Lung (tissue), 12 donors: Measurements from ENCODE around the gene PCBP4. TPM values are rescaled to one million over a fixed set of nuclear protein-coding genes. Genes with fewer than 3 reads are reported as not detected.

ENCODE experiments used
- ATAC-seq: fragments of 200-7000 bp; cut with Tn5 transposase; one replicate; pipeline ENCODE4 v1.9.1; 2020; ENCODE audit warnings: moderate number of reproducible peaks; ENCODE audit not compliant: insufficient read depth, low FRiP score
- DNase-seq, 3 donors: peaks; one replicate each; pipeline ENCODE4 v3.0.0-alpha.2; 2013 to 2017
- H3K27ac ChIP-seq, 2 donors: one replicate each; pipeline ENCODE4 v1.5.1; 2013; ENCODE audit warnings: mild to moderate bottlenecking in 2 of 2, moderate library complexity in 2 of 2, control low read depth in 1 of 2, inconsistent platforms in 1 of 2, low read depth in 1 of 2, low read length in 1 of 2
- H3K27me3 ChIP-seq, 3 donors: one replicate each; pipeline ENCODE4 v1.5.1; 2013; ENCODE audit warnings: low read length in 2 of 3; ENCODE audit not compliant: control insufficient read depth in 3 of 3, insufficient read depth in 3 of 3
- H3K36me3 ChIP-seq, 4 donors: one replicate each; pipeline ENCODE4 v1.5.1; 2013; ENCODE audit warnings: low read length in 4 of 4, mild to moderate bottlenecking in 1 of 4, moderate library complexity in 1 of 4; ENCODE audit not compliant: control insufficient read depth in 4 of 4, insufficient read depth in 4 of 4
- H3K4me1 ChIP-seq, 5 donors: one replicate each; pipeline ENCODE4 v1.5.1; 2013; ENCODE audit warnings: low read length in 5 of 5, mild to moderate bottlenecking in 2 of 5, moderate library complexity in 1 of 5; ENCODE audit not compliant: control insufficient read depth in 5 of 5, insufficient read depth in 5 of 5
- H3K4me3 ChIP-seq: one replicate; pipeline ENCODE4 v1.5.1; 2013; ENCODE audit warnings: mild to moderate bottlenecking, control low read depth, moderate library complexity
- H3K9ac ChIP-seq, 2 donors: one replicate each; pipeline ENCODE4 v1.5.1; 2013; ENCODE audit warnings: low read length in 2 of 2, control low read depth in 1 of 2; ENCODE audit not compliant: insufficient read depth in 1 of 2
- H3K9me3 ChIP-seq, 4 donors: one replicate each; pipeline ENCODE4 v1.5.1; 2013; ENCODE audit warnings: low read length in 3 of 4, mild to moderate bottlenecking in 1 of 4, moderate library complexity in 1 of 4; ENCODE audit not compliant: control insufficient read depth in 4 of 4, insufficient read depth in 3 of 4
- CTCF ChIP-seq: IDR thresholded peaks from 2 replicates; pipeline ENCODE4 v1.5.1; 2012; ENCODE audit warnings: mild to moderate bottlenecking; ENCODE audit errors: control extremely low read depth, extremely low read depth
- whole genome bisulfite sequencing, 2 donors: extraction: QIAGEN DNeasy Blood & Tissue Kit; methylation state at CpG; one replicate each; pipeline ENCODE4 v1.1.7; 2013; 5-methylcytosine and 5-hydroxymethylcytosine counted together
- polyA plus RNA-seq, 2 donors: library from polyadenylated mRNA; stranded (reverse); fragments of 200-250 nt; gene quantifications; one replicate each; pipeline ENCODE4 v1.2.1, GENCODE V29; 2013
- total RNA-seq, 2 donors: library from RNA; depleted of rRNA in 1 of 2; stranded (reverse); fragments of >200 nt in 1 of 2; gene quantifications; one replicate each; pipeline ENCODE4 v1.2.1, GENCODE V29; 2014 to 2021
- donor health status: control.
- donor health status: control.
- donor health status: Bipolar disorder and iron deficiency.
- donor health status: healthy.
- donor health status: DM: yes; HTN: yes; CAD: no.

The PCBP4 gene
- total and polyA plus RNA-seq, 4 donors = 17.4 to 44.3 (median 28.6) TPM

GRCh38 chr3:51968170-51968775, 1.0 kb upstream of the PCBP4 start:
- ATAC-seq = peak; percentile 10
- Histone ChIP-seq H3K4me3 (peak overlapping the region; percentile 58), H3K27me3 (no peaks in the 10 kb centered on the region), H3K4me1 (peaks cover 3 to 33% (median 10%) of the 10 kb centered on the region in 5 donors), H3K27ac (peak overlapping the region; percentile 89 to 91), H3K36me3 (no peaks in the 10 kb centered on the region), H3K9ac (peak overlapping the region; percentile 55 to 68), H3K9me3 (no peaks in the 10 kb centered on the region)
- 14 to 19% methylated on average over 11 of the region's 11 CpGs for WGBS, 2 donors
- peak in 2 of 3 donors; percentile 58 to 59 for DNase-seq
- no peak for TF ChIP-seq CTCF

- H3K9ac ChIP-seq = peak overlapping the region; percentile 75 to 89
- H3K36me3 ChIP-seq = no peaks in the 10 kb centered on the region
- no peak for TF ChIP-seq CTCF
- ATAC-seq (no peak), DNase-seq (peak; percentile 22 to 30 (median 24))
- H3K4me3 ChIP-seq = peak overlapping the region; percentile 60
- no peaks in the 10 kb centered on the region for H3K9me3 ChIP-seq
- H3K27me3 ChIP-seq = no peaks in the 10 kb centered on the region
- H3K27ac ChIP-seq = peak overlapping the region; percentile 62 to 93
- WGBS, 2 donors = 4 to 8% methylated on average over 28 to 33 of the region's 33 CpGs
- peaks cover 3 to 38% (median 10%) of the 10 kb centered on the region in 5 donors for H3K4me1 ChIP-seq
Observed at GRCh38 chr3:51966922-51967383, 301 bp downstream of the PCBP4 start.

GRCh38 chr3:51966486-51966885, 768 bp downstream of the PCBP4 start:
- Histone ChIP-seq H3K27me3 (no peaks in the 10 kb centered on the region), H3K9me3 (no peaks in the 10 kb centered on the region), H3K27ac (peak overlapping the region in 1 of 2 donors; percentile 93), H3K36me3 (no peaks in the 10 kb centered on the region), H3K4me1 (peaks cover 3 to 38% (median 10%) of the 10 kb centered on the region in 5 donors), H3K4me3 (peak overlapping the region; percentile 60), H3K9ac (no peak overlapping the region)
- no peak for TF ChIP-seq CTCF
- 78 to 92% methylated on average over 3 to 5 of the region's 5 CpGs for WGBS, 2 donors
- DNase-seq = no peak
- no peak for ATAC-seq

GRCh38 chr3:51966016-51966415, 1.2 kb downstream of the PCBP4 start:
- Histone ChIP-seq H3K4me3 (no peak overlapping the region), H3K27ac (no peak overlapping the region), H3K9me3 (no peaks in the 10 kb centered on the region), H3K9ac (no peak overlapping the region), H3K36me3 (no peaks in the 10 kb centered on the region), H3K4me1 (peaks cover 3 to 38% (median 10%) of the 10 kb centered on the region in 5 donors), H3K27me3 (no peaks in the 10 kb centered on the region)
- no peak for TF ChIP-seq CTCF
- ATAC-seq (no peak), DNase-seq (no peak)
- WGBS, 2 donors = 80 to 96% methylated on average over 2 of the region's 2 CpGs
